K562 (cell line): Measurements from ENCODE around the gene TUBB4B. TPM values are rescaled to one million over a fixed set of nuclear protein-coding genes. Genes with fewer than 3 reads are reported as not detected.
A peak's percentile ranks its signal among the peaks of the same experiment; 100 is the strongest.

ENCODE experiments used
- ATAC-seq: fragments of 200-7000 bp; cut with Tn5 transposase; 3 replicates; pipeline ENCODE4 v1.9.1; 2020; ENCODE audit warnings: moderate library complexity
- BruUV-seq: library from RNA; stranded (reverse); fragments of 400-500 nt; replicated peaks from 2 replicates; lab custom pipeline; 2021; lab: Mats Ljungman, UMichigan
- CTCF ChIA-PET: fragments of 300-600 bp; formaldehyde crosslinking; extraction: SDS; loops from one replicate; lab custom pipeline; 2021; ENCODE audit warnings: low intra/inter-chr PET ratio; lab: Yijun Ruan, JAX
- POLR2A ChIA-PET: fragments of 300-600, 350-650 bp; sonication (Branson Sonifier 250); formaldehyde crosslinking; extraction: SDS; loops from one replicate; lab custom pipeline; 2021; ENCODE audit warnings: antibody characterized with exemption, inconsistent platforms; lab: Yijun Ruan, JAX
- DNase-seq, 4 experiments: peaks; one replicate each; pipeline versions ENCODE4 v3.0.0 to v3.0.0-alpha.2; 2011 to 2018; ENCODE audit warnings: low spot score in 3 of 4, mixed read lengths in 3 of 4; ENCODE audit errors: extremely low read depth in 1 of 4
- FAIRE-seq: peaks from 2 replicates; lab custom pipeline; 2011; peaks lifted over from hg19 to GRCh38; lab: Jason Lieb, UNC
- H2AFZ ChIP-seq: 2 replicates; pipeline ENCODE4 v1.6.0; 2011; ENCODE audit warnings: low read depth, low read length, control low read depth, inconsistent platforms
- H3K27ac ChIP-seq: fragments of 200-600 bp; 3 replicates; pipeline ENCODE4 v1.8.0; 2011; ENCODE audit warnings: low read depth, mild to moderate bottlenecking, control low read depth, inconsistent platforms, low read length, moderate library complexity, mixed read lengths; ENCODE audit errors: extremely low read depth
- H3K27me3 ChIP-seq, 2 experiments: fragments of 300-600 bp in 1 of 2; 2 replicates in 1 of 2; 3 replicates in 1 of 2; pipeline versions ENCODE4 v1.6.0 to v1.8.0; 2011; ENCODE audit warnings: inconsistent platforms in 2 of 2, low read length in 2 of 2, mild to moderate bottlenecking in 1 of 2, mixed read lengths in 1 of 2, moderate library complexity in 1 of 2; ENCODE audit not compliant: control insufficient read depth in 2 of 2, insufficient read depth in 2 of 2
- H3K36me3 ChIP-seq: fragments of 300-600 bp; 3 replicates; pipeline ENCODE4 v1.8.0; 2011; ENCODE audit warnings: mild to moderate bottlenecking, low read length, inconsistent platforms; ENCODE audit not compliant: control insufficient read depth, insufficient read depth
- H3K4me1 ChIP-seq, 2 experiments: fragments of 200-600 bp in 1 of 2; replicated peaks in 1 of 2; 2 replicates in 1 of 2; 3 replicates in 1 of 2; pipeline versions ENCODE4 v1.5.1 to v1.8.0; 2011; ENCODE audit warnings: inconsistent platforms in 2 of 2, low read length in 2 of 2, mild to moderate bottlenecking in 1 of 2, mixed read lengths in 1 of 2, moderate library complexity in 1 of 2; ENCODE audit not compliant: control insufficient read depth in 2 of 2, insufficient read depth in 2 of 2
- H3K4me2 ChIP-seq: 2 replicates; pipeline ENCODE4 v1.6.1; 2011; ENCODE audit warnings: low read length, control low read depth, inconsistent platforms, mixed read lengths; ENCODE audit not compliant: insufficient read depth
- H3K4me3 ChIP-seq: fragments of 200-600 bp; sonication (generic), shearing (Covaris generic); 2 replicates; pipeline ENCODE4 v1.5.1; 2016; ENCODE audit warnings: control low read depth, inconsistent platforms
- H3K79me2 ChIP-seq: fragments of 200-600 bp; 3 replicates; pipeline ENCODE4 v1.8.0; 2011; ENCODE audit warnings: low read length, inconsistent platforms; ENCODE audit not compliant: control insufficient read depth, insufficient read depth
- H3K9ac ChIP-seq, 2 experiments: 2 replicates each; pipeline versions ENCODE4 v1.6.0 to v1.6.1; 2011; ENCODE audit warnings: low read depth in 2 of 2, low read length in 2 of 2, control low read depth in 1 of 2, inconsistent platforms in 1 of 2, mild to moderate bottlenecking in 1 of 2, mixed read lengths in 1 of 2; ENCODE audit not compliant: insufficient read depth in 1 of 2
- H3K9me1 ChIP-seq: one replicate; pipeline ENCODE4 v1.6.0; 2011; ENCODE audit warnings: inconsistent platforms, mild to moderate bottlenecking, low read length, moderate library complexity; ENCODE audit not compliant: control insufficient read depth, insufficient read depth
- H3K9me3 ChIP-seq: replicated peaks from 2 replicates; pipeline ENCODE4 v1.5.1; 2011; ENCODE audit warnings: low read depth, low read length, inconsistent platforms; ENCODE audit not compliant: control insufficient read depth, insufficient read depth
- H4K20me1 ChIP-seq: replicated peaks from 2 replicates; pipeline ENCODE4 v1.6.1; 2011; ENCODE audit warnings: low read length, inconsistent platforms, mixed read lengths; ENCODE audit not compliant: control insufficient read depth, insufficient read depth
- POLR2A ChIP-seq: fragments of 450-650 bp; conservative IDR thresholded peaks from 2 replicates; pipeline ENCODE4 v1.6.1; 2016
- RBBP5 ChIP-seq: fragments of 200-600 bp; sonication (generic); IDR thresholded peaks from 2 replicates; pipeline ENCODE4 v1.6.1; 2012; ENCODE audit warnings: borderline replicate concordance, mild to moderate bottlenecking, low read length, control low read depth, inconsistent platforms; ENCODE audit not compliant: insufficient read depth, poor library complexity, severe bottlenecking
- RBFOX2 ChIP-seq: fragments of 200-400 bp; formaldehyde crosslinking; IDR thresholded peaks from 2 replicates; pipeline ENCODE4 v1.6.1; 2017; ENCODE audit warnings: low read depth, mild to moderate bottlenecking, low read length, moderate library complexity
- SIN3A ChIP-seq, 2 experiments: fragments of 150-350 bp in 1 of 2; IDR thresholded peaks; 2 replicates each; pipeline ENCODE4 v1.6.1; 2011 to 2016; ENCODE audit warnings: borderline replicate concordance in 2 of 2, low read depth in 2 of 2, low read length in 2 of 2, mild to moderate bottlenecking in 2 of 2, moderate library complexity in 2 of 2; ENCODE audit not compliant: control insufficient read depth in 1 of 2
- SMARCA4 ChIP-seq: fragments of 450-650 bp; IDR thresholded peaks from 2 replicates; pipeline ENCODE4 v1.6.1; 2016
- TAF1 ChIP-seq: IDR thresholded peaks from 2 replicates; pipeline ENCODE4 v1.6.1; 2011; ENCODE audit warnings: mild to moderate bottlenecking, low read length, moderate library complexity; ENCODE audit not compliant: insufficient read depth, control insufficient read depth, severe bottlenecking; ENCODE audit errors: extremely low read depth
- TAL1 ChIP-seq: fragments of 450-650 bp; IDR thresholded peaks from 2 replicates; pipeline ENCODE4 v1.6.1; 2016; ENCODE audit warnings: mild to moderate bottlenecking
- THRAP3 ChIP-seq: fragments of 450-650 bp; IDR thresholded peaks from 2 replicates; pipeline ENCODE4 v1.6.1; 2016; ENCODE audit warnings: mild to moderate bottlenecking, inconsistent platforms, borderline replicate concordance
- TOE1 ChIP-seq, 2 experiments: fragments of 450-650 bp in 1 of 2; sonication (generic) in 1 of 2; formaldehyde crosslinking in 1 of 2; IDR thresholded peaks; 2 replicates each; pipeline versions ENCODE4 v1.7.1 to v1.8.0; 2016 to 2022; ENCODE audit warnings: borderline replicate concordance in 2 of 2, mild to moderate bottlenecking in 2 of 2, antibody characterized with exemption in 1 of 2, inconsistent platforms in 1 of 2, low read depth in 1 of 2, missing genetic modification reagents in 1 of 2, moderate library complexity in 1 of 2
- TSC22D4 ChIP-seq: fragments of 450-650 bp; IDR thresholded peaks from 2 replicates; pipeline ENCODE4 v1.6.1; 2016; ENCODE audit warnings: missing genetic modification characterization, missing biosample characterization, control low read depth
- ZBTB40 ChIP-seq, 2 experiments: fragments of 450-650 bp in 1 of 2; sonication (generic) in 1 of 2; formaldehyde crosslinking in 1 of 2; IDR thresholded peaks; 2 replicates each; pipeline versions ENCODE4 v1.7.1 to v1.9.0; 2016 to 2022; ENCODE audit warnings: inconsistent platforms in 1 of 2, mild to moderate bottlenecking in 1 of 2, missing genetic modification reagents in 1 of 2
- WGBS: fragments of 100-300 bp; shearing (Covaris generic); methylation state at CpG from one replicate; pipeline ENCODE4 v1.1.6; 2016; ENCODE audit warnings: low coverage, mixed read lengths; ENCODE audit not compliant: insufficient coverage; ENCODE audit errors: missing lambda C conversion rate; 5-methylcytosine and 5-hydroxymethylcytosine counted together
- in situ Hi-C: fragments of 300-500 bp; cut with MboI; formaldehyde crosslinking; loops from 4 replicates; pipeline ENCODE4 v1.15.0; 2018; ENCODE audit warnings: inconsistent platforms, mixed read lengths
- intact Hi-C: fragments of 100-400 bp; cut with micrococcal nuclease; formaldehyde crosslinking; loops from 2 replicates; pipeline ENCODE4 v1.14.2; 2022
- polyA plus RNA-seq, 8 experiments: library from polyadenylated mRNA; depleted of rRNA in 4 of 8; stranded (reverse) in 5 of 8; unstranded in 3 of 8; fragments of >200 nt; fragmentation: Nextera tagmentation in 2 of 8; fragmentation: Illumina TruSeq in 1 of 8; extraction: Ambion mirVana in 2 of 8; extraction: Trizol in 1 of 8; gene quantifications; 2 replicates each; pipeline versions ENCODE4 v1.2.1 to v1.2.3, GENCODE V29; 2011 to 2014; ENCODE audit warnings: inconsistent platforms in 1 of 8, missing spikeins in 1 of 8
- total RNA-seq, 7 experiments: library from RNA; depleted of rRNA in 6 of 7; stranded (reverse); fragments of >200 nt in 6 of 7; fragmentation: Illumina TruSeq in 2 of 7; extraction: Trizol in 2 of 7; gene quantifications; 2 replicates each; pipeline versions ENCODE4 v1.2.1 to v1.2.3, GENCODE V29; 2011 to 2021; ENCODE audit warnings: low replicate concordance in 1 of 7

TUBB4B gene
- total and polyA plus RNA-seq, 9 of the 15 experiments (the other 6 are each of a cell fraction or from before 2014, with no cell fraction given): 24.1 to 443 (median 268) TPM

- ATAC-seq: peak; percentile 82
- Histone ChIP-seq H3K79me2 (peaks cover 10% of the 10 kb centered on the region; the same call in 2 of the 3 replicates), H3K27ac (peak overlapping the region; percentile 71), H4K20me1 (no peaks in the 10 kb centered on the region), H3K9ac (peak overlapping the region; percentile 54 to 85), H3K9me3 (no peaks in the 10 kb centered on the region), H3K4me2 (peak overlapping the region; percentile 62), H3K4me3 (no peak overlapping the region), H3K4me1 (peaks cover 20 to 70% of the 10 kb centered on the region in 2 experiments), H3K36me3 (peaks cover 82% of the 10 kb centered on the region), H2AFZ (peak overlapping the region; percentile 70), H3K9me1 (no peaks in the 10 kb centered on the region), H3K27me3 (no peaks in the 10 kb centered on the region)
- no TSS peak for BruUV-seq
- WGBS: 17% methylated on average over 19 of the region's 19 CpGs
- ChIA-PET CTCF (no interaction called here), POLR2A (interaction anchor here (0.9 to 4.2 kb wide), 4 partner anchors 9 to 28 kb away, joined by 3 to 23 read pairs (median 4); partner anchors contain the start of genes TOR4A and TUBB4B)
- in situ Hi-C loops: no loop called here
- intact Hi-C loops: no loop called here
- peak; percentile 97 for FAIRE-seq
- peak; percentile 54 to 82 (median 60) for DNase-seq
- 0 out of 2 replicates have a peak, but pooled peaks have one; percentile 32 for TF ChIP-seq TAL1
- TF ChIP-seq TSC22D4: no peak
- peak; percentile 43 for TF ChIP-seq RBBP5
- TF ChIP-seq RBFOX2: no peak; the same call in 1 of the 2 replicates
- TF ChIP-seq TAF1: no peak
- TF ChIP-seq SIN3A (IDR thresholded peaks at IDR 0.05; ENCODE audit: borderline replicate concordance in 2 of 2, control insufficient read depth in 1 of 2, low read depth in 2 of 2, low read length in 2 of 2): no peak
- peak; percentile 63; the same call in 1 of the 2 replicates for TF ChIP-seq THRAP3
- peak; percentile 90 for TF ChIP-seq SMARCA4
- peak; percentile 65; the same call in 1 of the 2 replicates for TF ChIP-seq TOE1 (IDR thresholded peaks at IDR 0.05; ENCODE audit: borderline replicate concordance)
- TF ChIP-seq TOE1 (CRISPR knock-in tag; IDR thresholded peaks at IDR 0.05; ENCODE audit: borderline replicate concordance, low read depth): no peak
- peak; percentile 62; the same call in 1 of the 2 replicates for TF ChIP-seq POLR2A
- TF ChIP-seq ZBTB40 (IDR thresholded peaks at IDR 0.05): peak; percentile 58
- TF ChIP-seq ZBTB40 (CRISPR knock-in tag; IDR thresholded peaks at IDR 0.05): no peak
These were observed 27.6 kb downstream of the TUBB4B start for GRCh38 chr9:137268538-137269201.
